ENCODE data around the gene ELF1.

ELF1 gene

GRCh38 chr13:41012536-41012935 is 6.6 kb downstream of the ELF1 start:
- peaks cover 49% of the 10 kb centered on the region for H3K36me3 ChIP-seq (ENCODE audit: insufficient read depth, low read length)
- H3K9me3 ChIP-seq (ENCODE audit: low read length): no peaks in the 10 kb centered on the region
- H3F3A ChIP-seq (ENCODE audit: insufficient read depth, low read length): no peaks in the 10 kb centered on the region
- H3K4me2 ChIP-seq (ENCODE audit: low read length): peak overlapping the region; percentile 46
- no peaks in the 10 kb centered on the region for H4K20me1 ChIP-seq (ENCODE audit: insufficient read depth, low read length)
- H3K9me2 ChIP-seq (ENCODE audit: low read depth, low read length): no peaks in the 10 kb centered on the region
- peaks cover 97% of the 10 kb centered on the region for H3K79me2 ChIP-seq (ENCODE audit: insufficient read depth, low read length)
- H3K4me1 ChIP-seq (ENCODE audit: insufficient read depth, low read length, severe bottlenecking): peaks cover 78% of the 10 kb centered on the region
- H2AFZ ChIP-seq (ENCODE audit: low read length): no peak overlapping the region
- TF ChIP-seq EZH2 (IDR thresholded peaks at IDR 0.05; ENCODE audit: borderline replicate concordance, low read length): no peak
- TF ChIP-seq, protein P1, sequence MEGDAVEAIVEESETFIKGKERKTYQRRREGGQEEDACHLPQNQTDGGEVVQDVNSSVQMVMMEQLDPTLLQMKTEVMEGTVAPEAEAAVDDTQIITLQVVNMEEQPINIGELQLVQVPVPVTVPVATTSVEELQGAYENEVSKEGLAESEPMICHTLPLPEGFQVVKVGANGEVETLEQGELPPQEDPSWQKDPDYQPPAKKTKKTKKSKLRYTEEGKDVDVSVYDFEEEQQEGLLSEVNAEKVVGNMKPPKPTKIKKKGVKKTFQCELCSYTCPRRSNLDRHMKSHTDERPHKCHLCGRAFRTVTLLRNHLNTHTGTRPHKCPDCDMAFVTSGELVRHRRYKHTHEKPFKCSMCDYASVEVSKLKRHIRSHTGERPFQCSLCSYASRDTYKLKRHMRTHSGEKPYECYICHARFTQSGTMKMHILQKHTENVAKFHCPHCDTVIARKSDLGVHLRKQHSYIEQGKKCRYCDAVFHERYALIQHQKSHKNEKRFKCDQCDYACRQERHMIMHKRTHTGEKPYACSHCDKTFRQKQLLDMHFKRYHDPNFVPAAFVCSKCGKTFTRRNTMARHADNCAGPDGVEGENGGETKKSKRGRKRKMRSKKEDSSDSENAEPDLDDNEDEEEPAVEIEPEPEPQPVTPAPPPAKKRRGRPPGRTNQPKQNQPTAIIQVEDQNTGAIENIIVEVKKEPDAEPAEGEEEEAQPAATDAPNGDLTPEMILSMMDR (IDR thresholded peaks at IDR 0.05; ENCODE audit: low read length): no peak
- peak overlapping the region; percentile 65 for H3K27ac ChIP-seq (ENCODE audit: low read depth, low read length, poor library complexity, severe bottlenecking)
- peak overlapping the region; percentile 24; the same call in 1 of the 2 replicates for H3K9ac ChIP-seq (ENCODE audit: low read length)
- peak overlapping the region; percentile 39 for H3K4me3 ChIP-seq (ENCODE audit: low read depth, low read length, poor library complexity, severe bottlenecking)
- no peaks in the 10 kb centered on the region for H3K27me3 ChIP-seq (ENCODE audit: insufficient read depth, low read length)

- Histone ChIP-seq H2AFZ (ENCODE audit: low read length) (no peak overlapping the region), H3F3A (ENCODE audit: insufficient read depth, low read length) (no peaks in the 10 kb centered on the region), H3K9me2 (ENCODE audit: low read depth, low read length) (no peaks in the 10 kb centered on the region), H3K4me3 (ENCODE audit: low read depth, low read length, poor library complexity, severe bottlenecking) (peak overlapping the region; percentile 39), H3K27me3 (ENCODE audit: insufficient read depth, low read length) (no peaks in the 10 kb centered on the region), H3K36me3 (ENCODE audit: insufficient read depth, low read length) (peaks cover 42% of the 10 kb centered on the region), H3K9me3 (ENCODE audit: low read length) (no peaks in the 10 kb centered on the region), H4K20me1 (ENCODE audit: insufficient read depth, low read length) (no peaks in the 10 kb centered on the region), H3K4me1 (ENCODE audit: insufficient read depth, low read length, severe bottlenecking) (peaks cover 88% of the 10 kb centered on the region), H3K4me2 (ENCODE audit: low read length) (peak overlapping the region; percentile 46), H3K9ac (ENCODE audit: low read length) (no peak overlapping the region), H3K27ac (ENCODE audit: low read depth, low read length, poor library complexity, severe bottlenecking) (peak overlapping the region; percentile 65), H3K79me2 (ENCODE audit: insufficient read depth, low read length) (peaks cover 99% of the 10 kb centered on the region)
- TF ChIP-seq, protein P1 (IDR thresholded peaks at IDR 0.05; ENCODE audit: low read length): no peak
- TF ChIP-seq EZH2 (IDR thresholded peaks at IDR 0.05; ENCODE audit: borderline replicate concordance, low read length): no peak
Observed at GRCh38 chr13:41011382-41011956, 7.6 kb downstream of the ELF1 start.

DNA sequence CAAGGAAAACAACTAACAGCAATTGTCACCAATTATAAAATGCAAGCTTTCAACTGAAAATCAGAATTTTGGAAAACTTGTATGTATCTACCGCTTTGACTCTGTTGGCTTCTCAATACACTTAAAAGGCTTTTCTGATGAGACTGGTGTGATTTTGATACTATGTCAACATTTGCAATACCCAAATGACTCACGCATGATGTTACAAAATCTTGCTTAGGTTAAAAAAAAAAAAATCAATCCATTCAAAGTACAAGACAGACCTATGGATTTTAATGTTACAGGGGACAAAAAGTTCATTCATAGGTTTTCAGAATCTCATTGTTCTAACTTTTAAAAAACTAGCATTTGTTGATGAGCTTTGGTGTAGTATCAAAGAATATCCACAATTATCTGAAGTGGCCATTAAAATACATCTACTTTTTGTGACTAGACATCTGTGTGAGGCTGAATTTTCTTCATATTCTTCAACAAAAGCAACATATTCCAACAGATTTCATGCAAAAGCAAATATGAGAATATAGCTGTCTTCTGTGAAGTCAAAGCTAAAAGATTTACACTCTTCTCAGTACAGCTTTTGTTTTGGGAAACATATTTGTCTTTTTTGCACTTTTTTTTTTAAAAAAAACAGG is 10.7 kb downstream of the ELF1 start:
- H3K9me3 ChIP-seq (ENCODE audit: low read length): no peaks in the 10 kb centered on the region
- H3K9ac ChIP-seq (ENCODE audit: low read length): peak overlapping the region; percentile 75
- peak overlapping the region; percentile 94 for H3K4me2 ChIP-seq (ENCODE audit: low read length)
- no peaks in the 10 kb centered on the region for H3K27me3 ChIP-seq (ENCODE audit: insufficient read depth, low read length)
- peaks cover 26% of the 10 kb centered on the region for H3K36me3 ChIP-seq (ENCODE audit: insufficient read depth, low read length)
- no peaks in the 10 kb centered on the region for H4K20me1 ChIP-seq (ENCODE audit: insufficient read depth, low read length)
- H3K4me3 ChIP-seq (ENCODE audit: low read depth, low read length, poor library complexity, severe bottlenecking): peak overlapping the region; percentile 61
- H3F3A ChIP-seq (ENCODE audit: insufficient read depth, low read length): peaks cover 13% of the 10 kb centered on the region; the same call in 1 of the 2 replicates
- TF ChIP-seq, protein P1 (IDR thresholded peaks at IDR 0.05; ENCODE audit: low read length): no peak
- no peak for TF ChIP-seq EZH2 (IDR thresholded peaks at IDR 0.05; ENCODE audit: borderline replicate concordance, low read length)
- H3K79me2 ChIP-seq (ENCODE audit: insufficient read depth, low read length): peaks cover 98% of the 10 kb centered on the region
- peak overlapping the region; percentile 98 for H3K27ac ChIP-seq (ENCODE audit: low read depth, low read length, poor library complexity, severe bottlenecking)
- peaks cover 96% of the 10 kb centered on the region for H3K4me1 ChIP-seq (ENCODE audit: insufficient read depth, low read length, severe bottlenecking)
- H2AFZ ChIP-seq (ENCODE audit: low read length): no peak overlapping the region
- H3K9me2 ChIP-seq (ENCODE audit: low read depth, low read length): no peaks in the 10 kb centered on the region

Measured in OCI-LY1 (cell line).